ENCODE data around the gene HOXA3. TPM values are rescaled to one million over a fixed set of nuclear protein-coding genes. Genes with fewer than 3 reads are reported as not detected.

HOXA3 gene
- total RNA-seq, 1 experiment from 2014 or later = 22.6 TPM

- CTCF ChIA-PET = interaction anchor here (0.8 to 2.1 kb wide), 3 partner anchors 19 to 273 kb away, joined by 3 to 7 read pairs (median 4); partner anchors contain the start of gene HOXA1
- TSS peak; percentile 68 for BruUV-seq (replicated peaks)
- no peak for TF ChIP-seq CTCF (IDR thresholded peaks at IDR 0.05; ENCODE audit: insufficient read depth in 1 of 2, low read depth in 1 of 2, low read length in 1 of 2, severe bottlenecking in 1 of 2, unreplicated experiment in 1 of 2)
- H3K4me3 Mint-ChIP-seq (ENCODE audit: unreplicated experiment) = peak overlapping the region; percentile 76
- H3K27ac Mint-ChIP-seq (ENCODE audit: unreplicated experiment) = peak overlapping the region; percentile 66
- intact Hi-C loops (cut with micrococcal nuclease; ENCODE audit: unreplicated experiment) = no loop called here
- Histone ChIP-seq H3K4me3 (ENCODE audit: low read depth, low read length) (peak overlapping the region; percentile 55), H3K27me3 (replicated peaks; ENCODE audit: control insufficient read depth, insufficient read depth, low read length) (no peaks in the 10 kb centered on the region), H3K9me3 (no peaks in the 10 kb centered on the region), H3K4me1 (peaks cover 61% of the 10 kb centered on the region), H3K36me3 (ENCODE audit: control insufficient read depth, insufficient read depth, low read length) (no peaks in the 10 kb centered on the region)
- no peaks in the 10 kb centered on the region for H3K9me3 Mint-ChIP-seq (ENCODE audit: unreplicated experiment)
- peaks cover 40% of the 10 kb centered on the region for H3K4me1 Mint-ChIP-seq (ENCODE audit: low read depth, unreplicated experiment)
- H3K36me3 Mint-ChIP-seq (ENCODE audit: insufficient read depth, unreplicated experiment) = peaks cover 28% of the 10 kb centered on the region
- no peak for DNase-seq
- POLR2A ChIA-PET = interaction anchor here (0.5 to 2.7 kb wide), 7 partner anchors 15 to 1350 kb away, joined by 3 to 19 read pairs (median 5); partner anchors contain the start of genes HOXA4 and HOXA7
- no peaks in the 10 kb centered on the region for H3K27me3 Mint-ChIP-seq (ENCODE audit: insufficient read depth, unreplicated experiment)
These were observed 36.1 kb downstream of the HOXA3 start for GRCh38 chr7:27116031-27116961.

- Mint-ChIP-seq H3K4me3 (ENCODE audit: unreplicated experiment) (peak overlapping the region; percentile 76), H3K4me1 (ENCODE audit: low read depth, unreplicated experiment) (peaks cover 41% of the 10 kb centered on the region), H3K27ac (ENCODE audit: unreplicated experiment) (peak overlapping the region; percentile 66), H3K36me3 (ENCODE audit: insufficient read depth, unreplicated experiment) (peaks cover 36% of the 10 kb centered on the region), H3K27me3 (ENCODE audit: insufficient read depth, unreplicated experiment) (no peaks in the 10 kb centered on the region), H3K9me3 (ENCODE audit: unreplicated experiment) (no peaks in the 10 kb centered on the region)
- no peak for TF ChIP-seq CTCF (IDR thresholded peaks at IDR 0.05; ENCODE audit: insufficient read depth in 1 of 2, low read depth in 1 of 2, low read length in 1 of 2, severe bottlenecking in 1 of 2, unreplicated experiment in 1 of 2)
- no peaks in the 10 kb centered on the region for H3K9me3 ChIP-seq
- ChIA-PET CTCF (interaction anchor here (0.8 to 2.1 kb wide), 5 partner anchors 19 to 272 kb away, joined by 3 to 7 read pairs (median 4); partner anchors contain the start of genes HOXA1 and HOXA5), POLR2A (interaction anchor here (0.5 to 2.7 kb wide), 8 partner anchors 16 to 1990 kb away, joined by 3 to 19 read pairs (median 6); partner anchors contain the start of genes HOXA4 and SKAP2)
- H3K36me3 ChIP-seq (ENCODE audit: control insufficient read depth, insufficient read depth, low read length) = no peaks in the 10 kb centered on the region
- intact Hi-C loops (cut with micrococcal nuclease; ENCODE audit: unreplicated experiment) = loop anchor here (1.0 to 2.0 kb wide), 2 partner anchors 8 to 15 kb away; partner anchors contain the start of gene HOXA4
- BruUV-seq (replicated peaks) = no TSS peak
- H3K27me3 ChIP-seq (replicated peaks; ENCODE audit: control insufficient read depth, insufficient read depth, low read length) = no peaks in the 10 kb centered on the region
- peaks cover 58% of the 10 kb centered on the region for H3K4me1 ChIP-seq
- DNase-seq = peak; percentile 88 to 94
- peak overlapping the region; percentile 55 for H3K4me3 ChIP-seq (ENCODE audit: low read depth, low read length)
These were observed 37.0 kb downstream of the HOXA3 start for GRCh38 chr7:27115221-27116026.

GRCh38 chr7:27114881-27115220, 37.5 kb downstream of the HOXA3 start:
- Histone ChIP-seq H3K9me3 (no peaks in the 10 kb centered on the region), H3K27me3 (replicated peaks; ENCODE audit: control insufficient read depth, insufficient read depth, low read length) (no peaks in the 10 kb centered on the region), H3K4me3 (ENCODE audit: low read depth, low read length) (peak overlapping the region; percentile 55), H3K4me1 (peaks cover 60% of the 10 kb centered on the region), H3K36me3 (ENCODE audit: control insufficient read depth, insufficient read depth, low read length) (no peaks in the 10 kb centered on the region)
- TF ChIP-seq CTCF (IDR thresholded peaks at IDR 0.05; ENCODE audit: insufficient read depth in 1 of 2, low read depth in 1 of 2, low read length in 1 of 2, severe bottlenecking in 1 of 2, unreplicated experiment in 1 of 2) = no peak
- Mint-ChIP-seq H3K4me1 (ENCODE audit: low read depth, unreplicated experiment) (peaks cover 37% of the 10 kb centered on the region), H3K27ac (ENCODE audit: unreplicated experiment) (peak overlapping the region; percentile 66), H3K9me3 (ENCODE audit: unreplicated experiment) (no peaks in the 10 kb centered on the region), H3K27me3 (ENCODE audit: insufficient read depth, unreplicated experiment) (no peaks in the 10 kb centered on the region), H3K36me3 (ENCODE audit: insufficient read depth, unreplicated experiment) (peaks cover 41% of the 10 kb centered on the region), H3K4me3 (ENCODE audit: unreplicated experiment) (peak overlapping the region; percentile 76)
- intact Hi-C loops (cut with micrococcal nuclease; ENCODE audit: unreplicated experiment) = loop anchor here (1.0 to 2.0 kb wide), 2 partner anchors 8 to 16 kb away; partner anchors contain the start of gene HOXA4
- CTCF ChIA-PET = interaction anchor here (0.8 to 2.1 kb wide), 5 partner anchors 18 to 271 kb away, joined by 3 to 7 read pairs (median 4); partner anchors contain the start of genes HOXA1 and HOXA5
- DNase-seq = no peak
- POLR2A ChIA-PET = interaction anchor here (0.9 to 2.7 kb wide), 4 partner anchors 10 to 251 kb away, joined by 3 to 19 read pairs (median 11); partner anchors contain the start of genes HOXA4 and SKAP2
- BruUV-seq (replicated peaks) = no TSS peak
